Gastrocnemius medialis (tissue), 4 donors: Measurements from ENCODE around the gene CNTN2.

Source experiments
- CTCF ChIP-seq, 5 experiments: fragments of 450-650 bp in 3 of 5; fragments of 200-600 bp in 2 of 5; sonication (generic) in 2 of 5; IDR thresholded peaks in 4 of 5; conservative IDR thresholded peaks in 1 of 5; 1 replicate in 4 of 5; 2 replicates in 1 of 5; pipeline ENCODE4 v1.5.1; 2016 to 2019; ENCODE audit warnings: antibody characterized with exemption in 5 of 5, mild to moderate bottlenecking in 3 of 5, moderate library complexity in 3 of 5
- POLR2A ChIP-seq, 2 donors: fragments of 450-650 bp; IDR thresholded peaks; one replicate each; pipeline ENCODE4 v1.6.1; 2017; ENCODE audit warnings: antibody characterized with exemption in 2 of 2, mild to moderate bottlenecking in 2 of 2, moderate library complexity in 2 of 2

- TF ChIP-seq POLR2A (IDR thresholded peaks at IDR 0.05) = no peak
- no peak for TF ChIP-seq CTCF (IDR thresholded peaks at IDR 0.05 in 4 of 5, conservative IDR thresholded peaks at IDR 0.05 in 1 of 5)
These were observed 14.1 kb upstream of the CNTN2 start for GRCh38 chr1:205028924-205029323.
